ENCODE data around the gene PHLDB1. TPM values are rescaled to one million over a fixed set of nuclear protein-coding genes. Genes with fewer than 3 reads are reported as not detected.

PHLDB1 gene
- total RNA-seq, 1 experiment from 2014 or later, result 36.2 TPM

DNA sequence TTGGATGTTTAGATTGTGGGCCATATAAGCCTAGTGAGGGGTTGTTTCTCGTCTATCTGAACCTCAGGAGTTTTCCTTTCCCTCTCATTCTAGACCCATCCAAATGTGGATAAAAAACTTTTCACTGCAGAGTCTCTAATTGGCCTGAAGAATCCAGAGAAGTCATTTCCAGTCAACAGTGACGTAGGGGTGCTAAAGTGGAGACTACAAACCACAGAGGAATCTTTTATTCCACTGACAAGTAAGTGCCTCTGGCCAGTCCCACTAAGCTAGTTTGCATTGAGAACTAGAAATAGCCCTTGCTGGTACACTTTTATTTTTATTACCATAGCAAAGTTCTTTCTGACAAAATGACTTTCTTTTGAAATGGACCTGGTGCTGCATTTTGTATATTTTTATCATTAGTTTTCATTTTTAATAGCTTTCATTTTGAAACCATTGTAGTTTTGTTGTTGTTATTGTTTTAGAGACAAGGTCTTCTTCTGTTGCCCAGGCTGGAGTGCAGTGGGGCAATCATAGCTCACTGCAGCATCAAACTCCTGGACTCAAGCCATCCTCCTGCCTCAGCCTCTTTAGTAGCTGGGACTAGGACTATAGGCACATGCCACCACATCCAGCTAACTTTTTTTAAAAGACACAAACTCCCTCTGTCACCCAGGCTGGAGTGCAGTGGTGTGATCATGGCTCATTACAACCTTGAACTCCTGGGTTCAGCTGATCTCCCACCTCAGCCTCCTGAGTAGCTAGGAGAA is 14.6 kb upstream of the PHLDB1 start:
- Histone ChIP-seq H2AFZ (ENCODE audit: low read depth, low read length, poor library complexity, severe bottlenecking) (no peak overlapping the region), H3K36me3 (ENCODE audit: control insufficient read depth in 1 of 2, insufficient read depth in 2 of 2, low read length in 2 of 2) (peaks cover 50 to 57% of the 10 kb centered on the region in 2 experiments), H3K4me3 (replicated peaks in 1 of 2; ENCODE audit: low read depth in 1 of 2, low read length in 2 of 2) (no peak overlapping the region), H3K79me2 (ENCODE audit: insufficient read depth, low read length) (no peaks in the 10 kb centered on the region), H3K4me2 (ENCODE audit: low read length) (no peak overlapping the region), H3K27me3 (ENCODE audit: insufficient read depth, low read length) (no peaks in the 10 kb centered on the region), H3K9me3 (ENCODE audit: control insufficient read depth in 1 of 2, insufficient read depth in 1 of 2, low read depth in 1 of 2, low read length in 2 of 2) (no peaks in the 10 kb centered on the region), H3K27ac (ENCODE audit: low read depth, low read length) (no peak overlapping the region), H3K9ac (ENCODE audit: low read length) (no peak overlapping the region), H4K20me1 (ENCODE audit: insufficient read depth) (no peaks in the 10 kb centered on the region), H3K4me1 (ENCODE audit: control insufficient read depth in 1 of 2, insufficient read depth in 2 of 2, low read length in 2 of 2) (no peaks in the 10 kb centered on the region), H3K9me2 (ENCODE audit: insufficient read depth) (no peaks in the 10 kb centered on the region)
- BruUV-seq (replicated peaks), result no TSS peak
- CTCF ChIA-PET, result interaction anchor here (1.1 kb wide), 1 partner anchor 30 kb away, joined by 3 read pairs; no protein-coding TSS in a partner anchor
- ATAC-seq (no peak), DNase-seq (ENCODE audit: low read depth, low spot score) (no peak)
- TF ChIP-seq SP1 (IDR thresholded peaks at IDR 0.05; ENCODE audit: low read depth), result no peak
- TF ChIP-seq SIN3A (IDR thresholded peaks at IDR 0.05; ENCODE audit: low read depth), result no peak
- TF ChIP-seq EZH2phosphoT487 (IDR thresholded peaks at IDR 0.05; ENCODE audit: borderline replicate concordance), result no peak
- TF ChIP-seq, protein P1, sequence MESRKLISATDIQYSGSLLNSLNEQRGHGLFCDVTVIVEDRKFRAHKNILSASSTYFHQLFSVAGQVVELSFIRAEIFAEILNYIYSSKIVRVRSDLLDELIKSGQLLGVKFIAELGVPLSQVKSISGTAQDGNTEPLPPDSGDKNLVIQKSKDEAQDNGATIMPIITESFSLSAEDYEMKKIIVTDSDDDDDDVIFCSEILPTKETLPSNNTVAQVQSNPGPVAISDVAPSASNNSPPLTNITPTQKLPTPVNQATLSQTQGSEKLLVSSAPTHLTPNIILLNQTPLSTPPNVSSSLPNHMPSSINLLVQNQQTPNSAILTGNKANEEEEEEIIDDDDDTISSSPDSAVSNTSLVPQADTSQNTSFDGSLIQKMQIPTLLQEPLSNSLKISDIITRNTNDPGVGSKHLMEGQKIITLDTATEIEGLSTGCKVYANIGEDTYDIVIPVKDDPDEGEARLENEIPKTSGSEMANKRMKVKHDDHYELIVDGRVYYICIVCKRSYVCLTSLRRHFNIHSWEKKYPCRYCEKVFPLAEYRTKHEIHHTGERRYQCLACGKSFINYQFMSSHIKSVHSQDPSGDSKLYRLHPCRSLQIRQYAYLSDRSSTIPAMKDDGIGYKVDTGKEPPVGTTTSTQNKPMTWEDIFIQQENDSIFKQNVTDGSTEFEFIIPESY (IDR thresholded peaks at IDR 0.05; ENCODE audit: extremely low read depth, insufficient replicate concordance, low read length), result no peak
- no peak for TF ChIP-seq ELF1 (IDR thresholded peaks at IDR 0.05; ENCODE audit: borderline replicate concordance, low read depth)
- TF ChIP-seq RAD21 (IDR thresholded peaks at IDR 0.05; ENCODE audit: low read depth), result no peak
- RAD21 ChIA-PET (ENCODE audit: low non-redundant PET in 1 of 2, low total read pairs in 2 of 2, uncharacterized antibody in 2 of 2, unreplicated experiment in 2 of 2), result no interaction called here
- intact Hi-C loops (cut with micrococcal nuclease), result no loop called here
- POLR2A ChIA-PET, result no interaction called here

Measured in HCT116 (cell line).